GM21447 (cell line): ENCODE results near the gene LDLRAD3.
"Not testable (repeated sequence)": the region's sequence is repeated elsewhere in the genome, so short reads cannot be mapped to it uniquely, and the experiment has no call there.

ENCODE experiments used
- ATAC-seq: cut with Tn5 transposase; IDR thresholded peaks from one replicate; pipeline ENCODE4 v1.9.1; 2021; ENCODE audit not compliant: unreplicated experiment

Gene LDLRAD3

DNA sequence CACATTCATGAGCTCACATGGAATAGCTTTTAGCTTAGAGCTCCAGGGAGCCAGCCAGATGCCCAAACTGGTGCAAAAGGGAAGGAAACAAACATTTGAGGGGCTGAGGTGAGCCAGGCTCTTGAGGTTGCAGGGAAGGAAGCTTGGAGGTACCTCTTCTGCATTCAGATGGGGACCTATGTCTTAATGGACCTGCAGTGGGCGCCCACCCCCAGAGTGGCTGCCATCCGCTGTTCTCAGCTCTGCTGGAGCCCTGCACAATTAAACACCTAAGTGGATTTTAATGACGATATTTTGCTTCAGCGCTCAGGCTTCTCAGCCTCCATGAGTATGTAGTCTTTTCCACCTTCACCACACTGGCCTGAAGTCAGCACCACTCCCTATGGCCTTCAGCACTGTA lies 100.8 kb downstream of the LDLRAD3 start:
- ATAC-seq: no peak

DNA sequence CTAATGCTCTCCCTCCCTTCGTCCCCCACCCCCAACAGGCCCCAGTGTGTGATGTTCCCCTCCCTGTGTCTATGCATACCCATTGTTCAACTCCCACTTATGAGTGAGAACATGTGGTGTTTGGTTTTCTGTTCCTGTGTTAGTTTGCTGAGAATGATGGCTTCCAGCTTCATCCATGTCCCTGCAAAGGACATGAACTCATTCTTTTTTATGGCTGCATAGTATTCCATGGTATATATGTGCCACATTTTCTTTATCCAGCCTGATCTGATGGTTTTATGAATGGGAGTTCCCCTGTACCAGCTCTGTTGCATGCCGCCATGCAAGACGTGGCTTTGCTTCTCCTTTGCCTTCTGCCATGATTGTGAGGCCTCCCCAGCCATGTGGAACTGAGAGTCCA lies 102.1 kb downstream of the LDLRAD3 start:
- ATAC-seq: not testable (repeated sequence)

DNA sequence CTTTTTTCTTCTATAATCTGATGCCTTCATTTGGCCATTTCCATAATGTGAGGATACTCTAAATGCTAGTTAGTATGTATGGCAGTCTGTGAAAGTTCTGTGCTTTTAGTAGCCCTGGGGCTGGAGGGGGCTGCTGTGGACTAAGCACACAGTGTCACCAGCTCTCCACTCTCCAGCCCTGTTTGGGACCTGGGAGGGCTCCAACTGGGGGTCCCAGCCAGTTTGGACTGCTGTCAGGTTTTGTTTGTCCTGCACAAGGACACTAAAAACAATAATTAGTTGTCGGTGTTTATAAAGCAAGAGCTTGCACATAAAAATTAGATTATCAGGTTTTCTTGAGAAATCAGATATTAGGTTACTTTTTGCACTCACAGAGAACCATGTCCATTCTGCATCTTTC lies 103.1 kb downstream of the LDLRAD3 start:
- ATAC-seq: no peak

DNA sequence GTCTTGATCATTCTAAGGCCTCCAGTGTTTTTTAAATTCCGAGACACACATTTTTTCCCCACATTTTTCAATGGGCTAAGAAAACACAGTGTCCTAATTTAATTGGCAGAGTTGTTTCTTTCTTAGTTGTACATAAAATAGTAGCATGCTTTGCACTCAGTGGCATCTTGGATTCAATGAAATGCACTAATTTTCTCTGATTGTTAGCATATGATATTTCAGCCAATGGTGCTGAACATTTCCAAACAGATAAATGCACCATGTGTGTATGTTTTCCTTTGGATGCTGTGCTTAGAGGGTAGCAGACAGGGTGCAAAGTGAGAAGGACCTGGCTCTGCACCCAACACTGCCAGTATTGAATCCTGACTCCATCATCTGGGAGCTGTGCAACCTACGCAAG lies 103.5 kb downstream of the LDLRAD3 start:
- ATAC-seq: no peak

DNA sequence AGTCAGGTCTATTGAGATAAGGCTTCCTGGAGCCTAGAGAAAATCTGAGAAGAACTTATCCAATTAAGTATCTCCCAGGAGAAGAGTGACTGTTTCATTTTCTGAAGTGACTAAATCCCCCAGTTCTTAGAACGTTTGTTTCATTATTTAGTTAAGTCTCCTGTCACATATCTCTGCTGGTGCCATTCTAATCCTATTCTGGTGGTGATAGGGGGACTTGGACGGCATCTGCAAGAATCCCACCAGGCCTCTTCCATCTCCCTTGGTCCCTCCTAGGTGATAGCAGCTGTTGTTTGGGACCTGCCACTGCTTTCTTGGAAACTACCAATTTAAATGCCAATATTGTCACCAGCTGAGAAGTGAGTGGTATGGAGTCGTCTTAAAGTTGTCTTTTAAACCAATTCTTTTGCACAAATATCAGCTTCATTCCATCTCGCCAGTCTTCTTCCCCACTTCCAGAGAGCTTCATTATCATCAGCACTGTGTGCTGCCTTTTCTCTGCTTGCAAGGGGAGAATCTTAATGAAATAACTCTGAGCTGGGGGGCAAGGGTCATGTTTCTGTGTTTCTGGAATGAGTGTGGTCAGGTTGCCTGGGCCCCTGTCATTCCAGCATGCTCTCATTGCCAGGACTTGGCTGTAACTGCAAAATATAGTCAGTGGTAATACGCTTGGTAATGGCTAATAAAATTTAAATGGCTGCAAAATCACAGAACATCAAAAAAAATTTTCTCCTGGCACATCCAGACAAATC lies 104.8 kb downstream of the LDLRAD3 start:
- ATAC-seq: no peak

DNA sequence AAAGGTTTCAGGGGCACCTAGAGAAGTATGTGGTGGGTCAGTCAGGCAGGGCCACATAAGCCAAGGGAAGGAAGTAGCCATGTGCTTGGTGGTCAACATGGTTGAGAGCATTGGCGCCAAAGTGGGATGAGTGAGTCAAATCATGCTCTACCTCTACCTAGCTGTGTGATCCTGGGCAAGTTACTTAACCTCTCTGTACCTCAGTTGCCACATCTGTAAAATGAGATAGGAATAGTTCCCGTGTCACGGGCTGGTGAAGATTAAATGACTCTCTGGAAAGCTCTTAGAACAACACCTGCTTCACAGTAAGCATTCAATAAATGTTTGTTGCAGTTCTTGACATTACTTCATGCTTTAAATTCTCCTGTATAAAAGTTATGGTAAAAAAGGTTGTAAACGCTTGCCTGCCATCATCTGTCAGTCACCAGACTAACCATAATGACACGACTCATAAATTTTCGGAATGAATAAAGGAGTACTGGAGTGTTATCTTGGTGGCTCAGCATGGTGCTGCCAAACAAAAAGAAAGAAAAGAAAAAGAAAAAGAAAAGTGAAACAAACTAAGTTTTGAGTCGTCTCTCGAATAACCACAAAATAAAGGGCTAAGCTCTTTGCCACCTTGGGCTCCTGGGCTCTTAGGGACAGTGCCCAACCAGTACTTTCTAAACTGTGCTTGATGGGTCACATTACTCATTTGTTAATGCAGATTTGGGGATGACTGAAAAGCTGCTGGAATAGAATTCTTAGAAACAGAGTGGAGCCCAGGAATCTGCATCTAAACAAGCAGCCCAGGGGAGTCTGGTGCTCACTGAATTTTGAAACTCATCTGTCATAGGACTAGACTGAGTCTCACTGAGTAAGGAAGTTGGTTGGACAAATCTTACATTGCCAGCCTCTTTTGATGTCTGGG lies 107.6 kb downstream of the LDLRAD3 start:
- no peak for ATAC-seq

DNA sequence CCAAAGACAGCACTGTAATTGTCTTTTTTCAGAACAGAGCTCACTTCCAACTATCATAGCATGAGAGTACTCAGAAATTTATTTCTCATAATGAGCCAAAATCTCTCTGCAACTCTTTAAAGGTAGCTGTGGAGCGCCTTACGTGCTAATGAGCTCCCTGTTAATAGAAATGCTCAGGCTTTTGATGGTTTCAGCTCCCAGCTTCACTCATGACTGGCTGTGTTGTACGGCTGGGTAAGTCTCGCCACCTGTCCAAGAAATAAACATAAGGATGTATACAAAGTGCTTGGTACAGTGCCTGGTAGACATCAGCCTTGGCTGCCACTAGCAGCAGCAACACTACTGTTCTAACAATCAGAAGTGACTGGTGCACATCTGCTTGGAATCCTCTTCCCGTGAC lies 109.4 kb downstream of the LDLRAD3 start:
- ATAC-seq: no peak

DNA sequence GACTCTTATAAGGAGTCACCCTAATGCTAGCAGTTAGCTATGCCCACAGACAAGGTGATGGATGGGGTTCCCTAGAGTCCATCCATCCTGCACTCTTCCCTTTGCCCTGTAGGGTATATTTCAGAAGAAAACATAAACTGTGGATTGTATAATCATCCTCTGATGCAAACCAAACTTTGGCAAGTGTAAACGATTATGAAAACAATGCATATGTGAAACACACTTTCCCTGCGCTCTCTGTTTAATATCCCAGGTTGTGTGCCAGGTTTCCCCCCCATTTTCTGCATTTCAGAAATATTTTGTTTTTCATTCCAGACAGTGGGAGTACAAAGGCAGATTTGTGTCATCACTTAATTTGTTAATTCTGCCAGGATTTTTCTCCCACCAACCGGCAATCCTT lies 110.0 kb downstream of the LDLRAD3 start:
- no peak for ATAC-seq

DNA sequence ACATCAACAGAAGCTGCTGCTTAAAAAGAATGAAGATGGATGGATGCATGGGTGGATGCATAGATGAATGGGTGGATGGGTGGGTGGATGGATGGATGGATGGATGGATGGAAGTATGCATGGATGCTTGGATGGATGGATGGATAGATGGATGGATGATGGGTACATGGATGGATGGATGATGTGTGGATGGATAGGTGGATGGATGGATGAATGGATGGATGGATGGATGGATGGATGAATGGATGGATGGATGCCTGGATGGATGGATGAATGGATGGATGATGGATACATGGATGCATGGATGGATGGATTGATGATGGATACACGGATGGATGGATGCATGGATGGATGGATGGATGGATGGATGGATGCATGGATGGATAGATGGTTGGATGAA lies 110.8 kb downstream of the LDLRAD3 start:
- no peak for ATAC-seq

DNA sequence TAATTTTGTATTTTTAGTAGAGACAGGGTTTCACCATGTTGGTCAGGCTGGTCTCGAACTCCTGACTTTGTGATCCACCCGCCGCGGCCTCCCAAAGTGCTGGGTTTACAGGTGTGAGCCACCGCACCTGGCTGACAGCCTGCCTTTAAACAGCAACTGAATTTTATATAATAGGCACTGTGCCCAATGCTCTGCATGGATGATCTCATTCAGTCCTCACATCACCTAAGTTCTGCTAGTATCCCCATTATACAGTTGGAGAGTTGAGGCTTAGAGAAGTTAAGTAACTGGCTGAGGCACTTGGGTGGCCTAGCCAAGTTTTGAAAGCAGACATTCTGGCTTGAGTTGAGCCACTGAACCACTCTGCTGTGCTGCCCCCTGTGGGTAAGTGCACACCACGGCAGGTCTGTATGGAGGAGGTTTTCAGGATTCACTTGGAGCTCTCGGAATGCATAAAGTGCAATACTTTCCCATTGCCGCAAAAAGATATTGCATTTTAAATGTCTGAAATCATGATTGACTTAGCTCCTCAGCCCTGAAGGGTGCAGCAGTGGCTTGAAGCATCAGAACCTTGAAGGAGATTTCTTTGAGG lies 112.4 kb downstream of the LDLRAD3 start:
- no peak for ATAC-seq

DNA sequence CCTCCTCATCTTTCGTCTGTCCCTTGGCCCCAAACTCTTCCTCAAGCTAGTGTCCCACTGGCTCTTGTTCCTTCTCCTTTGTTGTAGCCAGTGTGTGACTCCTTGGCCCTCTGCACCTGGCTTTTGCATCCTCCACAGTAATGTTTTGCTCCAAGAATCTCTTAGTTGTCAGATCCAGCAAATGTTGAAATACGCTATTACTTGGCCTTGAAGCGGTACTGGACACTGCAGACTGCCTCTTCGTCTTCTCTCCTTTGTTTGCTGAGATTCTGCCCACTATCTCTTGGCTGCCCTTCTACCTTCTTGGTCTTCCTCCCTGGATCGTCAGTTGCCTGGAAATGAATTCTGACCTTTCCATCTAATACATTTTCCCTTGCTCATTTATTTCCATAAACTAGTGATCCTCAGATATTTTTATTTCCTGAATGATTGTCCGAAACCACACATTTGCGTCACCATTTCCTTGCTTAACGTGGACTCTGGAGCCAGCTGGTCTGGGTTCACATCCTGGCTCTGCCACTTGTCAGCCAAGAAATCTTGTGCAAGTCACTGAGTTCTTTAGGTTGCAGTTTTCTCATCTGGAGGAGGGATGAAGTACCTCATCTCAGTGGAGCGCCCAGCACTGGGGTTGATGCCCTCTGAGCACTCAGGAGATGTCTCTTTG lies 113.6 kb downstream of the LDLRAD3 start:
- ATAC-seq: no peak

DNA sequence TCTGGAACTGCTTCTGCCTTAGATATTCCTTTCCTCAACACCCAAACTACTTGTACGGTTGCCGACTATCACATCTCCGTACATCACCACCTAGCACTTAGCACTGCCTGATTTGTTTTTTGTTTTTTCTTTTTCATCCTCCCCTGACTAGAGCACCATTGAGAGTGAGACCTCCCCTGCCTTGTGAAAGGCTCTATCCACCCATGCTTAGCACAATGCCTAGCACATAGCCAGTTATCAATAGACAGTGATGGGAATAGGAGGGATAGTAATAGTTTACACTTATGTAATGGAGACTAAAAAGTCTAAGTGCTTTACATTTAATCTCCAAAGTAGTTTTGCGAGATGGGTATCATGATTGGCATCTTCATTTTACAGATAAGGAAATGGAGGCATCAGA lies 115.8 kb downstream of the LDLRAD3 start:
- no peak for ATAC-seq

DNA sequence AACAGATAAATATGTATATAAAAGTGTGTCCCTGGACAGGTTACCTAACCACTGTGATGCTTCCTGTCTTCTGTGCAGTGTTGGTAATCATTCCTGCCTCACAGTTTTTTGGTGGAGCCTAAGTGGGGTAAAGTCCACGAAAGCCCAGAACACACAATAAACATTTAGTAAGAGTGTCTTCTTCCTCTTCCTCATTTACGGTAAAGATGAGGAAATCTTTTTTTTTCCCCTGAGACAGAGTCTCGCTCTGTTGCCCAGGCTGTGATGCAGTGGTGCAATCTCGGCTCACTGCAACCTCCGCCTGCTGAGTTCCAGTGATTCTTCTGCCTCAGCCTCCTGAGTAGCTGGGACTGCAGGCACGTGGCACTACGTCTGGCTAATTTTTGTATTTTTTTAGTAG lies 117.1 kb downstream of the LDLRAD3 start:
- ATAC-seq: no peak

DNA sequence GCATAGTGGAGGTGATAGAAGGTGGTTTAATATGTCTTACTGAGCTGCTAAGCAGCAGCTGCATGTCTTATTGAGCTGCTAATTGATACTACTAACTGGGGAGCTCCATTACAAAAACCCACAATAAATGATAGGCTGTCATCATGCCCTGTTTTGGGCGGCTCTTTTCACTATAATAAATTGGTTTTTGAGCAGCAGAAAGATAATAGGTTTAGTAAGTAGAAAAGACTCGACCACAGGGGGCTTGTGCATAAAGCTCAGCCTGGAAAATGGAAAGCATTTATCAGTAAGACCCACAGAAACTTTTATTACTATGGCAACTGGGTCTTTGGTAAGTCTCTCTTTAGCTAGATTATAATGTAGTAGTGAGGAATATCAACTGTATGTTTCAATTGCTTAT lies 117.6 kb downstream of the LDLRAD3 start:
- no peak for ATAC-seq

DNA sequence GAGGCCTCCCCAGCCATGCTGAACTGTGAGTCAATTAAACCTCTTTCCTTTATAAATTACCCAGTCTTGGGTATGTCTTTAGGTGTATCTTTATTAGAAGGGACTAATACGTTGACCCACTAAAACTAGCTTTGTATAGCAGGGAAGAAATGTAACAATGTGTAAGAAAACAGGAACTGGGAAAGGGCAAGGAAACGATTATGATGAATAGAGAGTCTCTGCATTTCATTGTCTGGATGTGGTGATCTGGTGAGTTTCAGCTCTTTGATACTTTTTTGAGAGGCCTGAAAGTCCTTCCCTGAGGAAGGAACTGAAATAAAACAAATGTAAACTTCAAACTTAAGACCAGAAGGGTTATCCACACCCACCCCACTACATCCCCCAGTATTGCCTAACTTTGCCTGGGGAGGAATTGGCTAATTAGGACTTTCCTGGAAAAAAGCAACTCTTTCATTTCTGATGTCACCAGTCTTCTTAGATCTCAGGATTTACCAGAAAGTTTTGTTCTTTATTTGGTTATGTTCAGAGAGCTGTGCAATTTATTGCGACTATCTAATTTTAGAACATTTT lies 119.0 kb downstream of the LDLRAD3 start:
- no peak for ATAC-seq

DNA sequence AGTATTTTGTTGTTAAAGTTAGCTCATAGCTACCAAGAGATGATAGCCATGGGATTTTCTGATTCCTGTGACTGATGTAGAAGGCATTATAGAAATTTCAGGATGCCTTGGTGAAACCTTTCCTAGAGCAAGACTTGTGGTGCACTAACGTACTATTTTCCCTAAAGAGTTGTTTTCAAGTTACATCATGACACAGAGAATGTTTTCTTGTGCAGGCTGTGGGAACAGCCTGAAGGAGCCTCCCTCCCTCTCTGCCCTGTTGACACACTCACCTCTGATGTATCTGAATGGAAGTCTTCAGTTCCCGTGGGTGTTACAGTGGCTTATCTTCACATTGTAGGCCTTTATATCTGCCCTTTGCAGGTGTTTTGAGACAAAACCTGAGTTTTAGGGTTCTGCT lies 121.6 kb downstream of the LDLRAD3 start:
- ATAC-seq: no peak

DNA sequence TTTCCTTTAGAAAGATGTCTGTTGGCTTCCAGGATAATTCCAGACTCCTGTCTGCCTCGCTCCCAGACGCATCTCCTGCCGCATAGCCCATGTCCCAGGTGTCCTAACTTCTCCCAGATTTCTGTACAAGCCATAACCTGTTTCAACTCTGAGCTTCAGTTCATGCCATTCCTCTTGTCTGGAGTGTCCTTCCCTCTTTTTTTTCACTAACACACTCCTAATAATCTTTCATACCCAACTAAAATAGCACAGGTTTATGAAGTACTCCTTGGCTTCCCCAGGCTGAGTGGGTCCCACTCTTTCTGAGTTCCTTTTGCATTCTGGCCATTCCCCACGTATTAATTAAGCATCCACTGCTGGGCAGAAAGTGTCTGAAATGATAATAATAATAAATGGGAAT lies 123.0 kb downstream of the LDLRAD3 start:
- no peak for ATAC-seq

DNA sequence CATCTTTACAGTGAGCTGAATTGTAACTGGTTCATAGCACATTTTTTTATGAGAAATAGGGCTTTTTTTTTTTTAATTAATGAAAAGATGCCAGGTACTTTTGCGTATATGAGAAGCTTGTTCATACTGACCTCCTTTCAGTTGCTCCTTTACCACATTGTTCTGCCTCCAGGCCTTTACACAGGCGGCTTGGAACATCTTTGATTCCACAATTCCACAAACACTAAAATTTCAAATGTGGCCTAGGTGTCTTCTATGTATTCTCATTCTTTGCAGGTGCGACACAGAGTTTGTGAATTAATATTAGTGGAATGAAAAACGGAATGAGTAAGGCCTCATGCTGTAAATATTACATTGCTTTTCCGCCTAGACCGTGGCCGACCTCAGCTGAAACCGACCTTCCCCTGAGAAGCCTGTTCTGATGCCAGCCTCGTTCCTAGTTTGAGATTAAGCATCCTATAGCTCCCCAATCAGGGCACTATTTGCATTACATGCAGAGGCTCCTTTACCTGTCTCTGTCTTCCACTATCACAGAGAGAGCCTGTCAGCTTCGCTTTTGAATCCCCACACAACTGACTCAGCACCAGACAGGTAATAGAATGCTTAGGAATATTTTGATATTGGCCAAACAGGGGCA lies 125.8 kb downstream of the LDLRAD3 start:
- no peak for ATAC-seq

DNA sequence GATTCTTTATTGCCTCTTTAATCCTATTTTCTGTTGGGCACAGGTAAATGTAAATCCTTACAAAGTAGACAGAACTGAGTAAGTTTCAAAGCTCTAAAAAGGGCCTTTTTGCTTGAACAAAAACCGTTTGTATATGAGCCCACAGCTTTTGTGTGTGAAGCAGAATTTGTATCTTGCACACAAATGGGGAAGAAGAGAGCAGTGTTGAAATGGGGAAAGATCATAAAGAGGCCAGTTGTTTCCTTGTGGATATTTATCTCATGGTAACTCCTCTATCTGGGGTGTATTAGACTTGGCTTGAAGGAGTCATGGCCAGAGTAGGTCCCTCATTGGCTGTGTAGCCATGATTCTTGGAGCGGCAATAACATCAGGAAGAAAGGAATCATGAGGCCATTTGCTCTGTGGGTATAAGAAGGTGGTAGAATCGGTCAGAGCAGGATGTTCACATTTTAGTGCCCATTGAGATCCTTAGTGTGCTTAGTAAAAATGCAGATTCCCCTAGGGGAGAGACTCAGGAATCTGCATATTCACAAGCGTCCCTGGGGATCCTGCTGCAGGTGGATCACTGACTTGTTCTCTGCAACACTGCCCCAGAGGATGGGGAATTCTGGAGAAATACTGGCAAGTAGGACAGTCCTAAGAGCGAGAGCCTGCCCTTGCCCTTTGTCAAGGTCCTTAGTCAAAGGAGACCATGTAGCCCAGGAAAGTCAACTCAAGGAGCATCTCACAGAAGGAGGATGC lies 126.5 kb downstream of the LDLRAD3 start:
- no peak for ATAC-seq

DNA sequence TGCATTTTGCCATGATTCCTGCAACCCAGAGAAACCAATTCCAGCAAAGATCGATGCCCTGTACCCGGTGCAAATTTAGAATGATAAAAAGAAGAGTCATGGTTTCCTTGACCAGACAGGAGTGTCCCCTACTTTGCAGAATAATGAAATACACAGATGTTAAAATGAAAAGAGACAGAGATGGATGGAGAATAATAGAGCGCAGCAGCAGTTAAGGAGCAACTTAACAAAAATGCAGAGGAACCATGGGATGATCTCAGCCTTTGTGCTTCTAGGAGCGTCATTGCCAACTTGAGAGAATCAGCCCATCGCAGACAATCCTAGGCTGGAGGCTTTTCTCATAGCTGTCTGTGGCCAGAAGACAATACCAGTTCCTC lies 127.1 kb downstream of the LDLRAD3 start:
- no peak for ATAC-seq
